HG02852 (cell line): ENCODE results near the gene RNF103.
A peak's percentile ranks its signal among the peaks of the same experiment; 100 is the strongest.
"Not testable (repeated sequence)": the region's sequence is repeated elsewhere in the genome, so short reads cannot be mapped to it uniquely, and the experiment has no call there.

Source experiments
- ATAC-seq: cut with Tn5 transposase; IDR thresholded peaks from one replicate; pipeline ENCODE4 v1.9.1; 2021; ENCODE audit warnings: mild to moderate bottlenecking, moderate library complexity; ENCODE audit not compliant: unreplicated experiment

The RNF103 gene, protein sequence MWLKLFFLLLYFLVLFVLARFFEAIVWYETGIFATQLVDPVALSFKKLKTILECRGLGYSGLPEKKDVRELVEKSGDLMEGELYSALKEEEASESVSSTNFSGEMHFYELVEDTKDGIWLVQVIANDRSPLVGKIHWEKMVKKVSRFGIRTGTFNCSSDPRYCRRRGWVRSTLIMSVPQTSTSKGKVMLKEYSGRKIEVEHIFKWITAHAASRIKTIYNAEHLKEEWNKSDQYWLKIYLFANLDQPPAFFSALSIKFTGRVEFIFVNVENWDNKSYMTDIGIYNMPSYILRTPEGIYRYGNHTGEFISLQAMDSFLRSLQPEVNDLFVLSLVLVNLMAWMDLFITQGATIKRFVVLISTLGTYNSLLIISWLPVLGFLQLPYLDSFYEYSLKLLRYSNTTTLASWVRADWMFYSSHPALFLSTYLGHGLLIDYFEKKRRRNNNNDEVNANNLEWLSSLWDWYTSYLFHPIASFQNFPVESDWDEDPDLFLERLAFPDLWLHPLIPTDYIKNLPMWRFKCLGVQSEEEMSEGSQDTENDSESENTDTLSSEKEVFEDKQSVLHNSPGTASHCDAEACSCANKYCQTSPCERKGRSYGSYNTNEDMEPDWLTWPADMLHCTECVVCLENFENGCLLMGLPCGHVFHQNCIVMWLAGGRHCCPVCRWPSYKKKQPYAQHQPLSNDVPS

DNA sequence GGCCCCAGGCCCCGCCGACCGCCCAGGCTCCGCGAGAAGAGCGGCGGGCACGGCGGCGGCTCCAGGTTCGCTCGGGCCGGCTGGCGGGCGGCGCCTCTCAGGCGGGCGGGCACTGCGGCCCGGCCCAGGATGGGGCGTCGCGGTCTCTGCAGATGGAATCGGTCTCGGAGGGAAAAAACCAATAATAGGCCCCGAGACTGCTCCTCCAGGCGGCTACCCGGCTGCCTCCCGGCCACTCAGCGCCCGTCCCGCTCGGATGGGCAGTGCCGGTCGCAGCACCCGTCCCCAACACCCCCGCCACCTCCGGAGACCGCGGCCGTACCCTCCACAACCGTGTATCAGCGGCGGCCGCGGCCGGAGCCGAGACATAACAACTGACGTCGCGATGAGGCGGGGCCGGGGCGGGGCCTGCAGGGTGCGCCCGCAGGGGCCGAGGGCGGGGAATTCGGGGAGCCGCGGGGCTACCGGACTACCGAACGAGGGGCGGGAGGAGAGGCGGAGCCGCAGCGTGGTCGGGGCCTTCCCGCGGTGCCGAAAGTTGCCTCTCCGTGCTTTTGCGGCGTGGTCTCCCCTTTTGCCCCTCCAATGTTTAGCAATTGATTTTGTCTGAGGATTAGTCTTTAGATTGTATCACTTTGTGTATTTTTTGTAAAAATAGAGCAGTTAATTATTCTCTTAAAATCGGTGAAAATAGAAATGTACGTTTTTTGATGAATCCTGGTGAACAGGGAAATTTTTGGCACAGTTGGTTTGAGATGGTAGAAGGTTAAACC is at the start of gene RNF103:
RNF103 (minus strand) TSS at position 372 of the 773 bp plus-strand sequence. CDS start 979 bp downstream, outside the sequence.
- ATAC-seq = peak; percentile 81

DNA sequence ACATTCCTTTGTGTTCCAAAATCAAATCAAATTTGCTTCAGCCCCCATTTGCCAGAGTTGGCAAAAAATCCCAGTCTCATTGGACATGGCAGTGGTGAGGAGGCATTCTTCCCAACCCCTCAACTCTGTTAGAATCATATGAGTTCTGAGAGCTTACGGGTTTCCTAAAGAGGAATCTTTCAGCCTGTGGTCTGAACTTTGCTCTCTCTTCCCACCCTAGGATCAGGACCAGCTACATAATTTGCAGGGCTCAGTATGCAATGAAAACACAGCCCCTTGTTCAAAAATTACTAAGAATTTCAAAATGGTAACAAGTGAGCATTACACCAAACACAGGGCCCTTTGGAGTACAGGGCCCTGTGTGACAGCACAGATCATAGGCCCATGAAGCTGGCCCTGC is 49.3 kb upstream of the RNF103 start:
- ATAC-seq = no peak

DNA sequence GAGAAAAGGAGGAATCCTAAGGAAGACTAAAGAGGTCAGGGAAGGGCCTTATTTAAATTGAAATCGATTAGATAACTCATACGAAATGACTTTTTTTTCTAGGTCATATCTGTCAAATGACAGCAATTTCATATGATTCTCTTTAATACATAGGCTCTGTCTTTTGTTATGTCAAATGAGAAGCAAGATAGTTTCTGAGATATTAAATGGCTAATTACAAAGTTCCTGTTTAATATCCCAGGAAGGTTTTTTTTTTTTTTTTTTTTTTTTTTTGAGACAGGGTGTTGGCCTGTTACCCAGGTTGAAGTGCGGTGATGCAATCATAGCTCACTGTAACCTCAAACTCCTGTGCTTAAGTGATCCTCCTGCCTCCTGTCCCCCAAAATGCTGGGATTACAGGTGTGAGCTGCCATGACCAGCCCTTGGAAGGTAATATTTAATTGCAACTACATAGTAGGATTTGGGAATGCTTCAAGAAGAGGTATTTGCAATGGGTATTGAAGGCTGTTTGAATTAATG is 48.4 kb upstream of the RNF103 start:
- ATAC-seq = no peak

DNA sequence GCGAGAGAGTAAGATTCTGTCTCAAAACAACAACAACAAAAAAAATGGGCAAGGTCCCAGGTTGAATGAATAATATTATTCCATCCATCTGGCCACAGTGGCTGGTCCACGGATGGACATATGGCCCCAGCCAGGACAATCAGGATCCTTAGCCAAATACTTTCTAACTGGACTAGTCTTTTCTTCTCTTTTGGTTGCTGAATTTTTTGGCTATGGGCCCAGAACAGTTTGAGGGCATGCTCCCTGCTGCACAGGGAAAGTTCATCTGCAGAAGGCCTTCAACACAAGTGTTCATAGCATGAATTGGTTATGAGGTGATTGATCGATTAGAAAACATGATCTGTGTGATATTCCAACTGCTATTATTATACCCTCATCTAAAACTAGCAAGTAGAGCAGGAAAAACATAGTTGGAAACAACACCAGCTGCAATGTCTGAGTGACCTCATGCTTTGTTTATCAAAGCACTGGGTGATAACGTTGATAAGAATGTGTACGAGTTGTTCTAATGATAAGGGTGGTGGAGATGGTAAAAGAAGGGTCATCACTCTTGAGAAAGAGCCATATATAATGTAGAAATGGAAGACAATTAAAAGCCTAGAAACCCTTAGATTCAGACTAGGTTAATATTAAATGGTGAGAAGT is 47.8 kb upstream of the RNF103 start:
- ATAC-seq = no peak

DNA sequence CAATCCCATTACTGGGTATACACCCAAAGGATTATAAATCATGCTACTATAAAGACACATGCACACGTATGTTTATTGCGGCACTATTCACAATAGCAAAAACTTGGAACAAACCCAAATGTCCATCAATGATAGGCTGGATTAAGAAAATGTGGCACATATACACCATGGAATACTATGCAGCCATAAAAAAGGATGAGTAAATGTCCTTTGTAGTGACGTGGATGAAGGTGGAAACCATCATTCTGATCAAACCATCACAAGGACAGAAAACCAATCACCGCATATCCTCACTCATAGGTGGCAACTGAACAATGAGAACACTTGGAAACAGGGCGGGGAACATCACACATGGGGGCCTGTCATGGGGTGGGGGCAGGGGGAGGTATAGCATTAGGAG is 45.7 kb upstream of the RNF103 start:
- not testable (repeated sequence) for ATAC-seq

DNA sequence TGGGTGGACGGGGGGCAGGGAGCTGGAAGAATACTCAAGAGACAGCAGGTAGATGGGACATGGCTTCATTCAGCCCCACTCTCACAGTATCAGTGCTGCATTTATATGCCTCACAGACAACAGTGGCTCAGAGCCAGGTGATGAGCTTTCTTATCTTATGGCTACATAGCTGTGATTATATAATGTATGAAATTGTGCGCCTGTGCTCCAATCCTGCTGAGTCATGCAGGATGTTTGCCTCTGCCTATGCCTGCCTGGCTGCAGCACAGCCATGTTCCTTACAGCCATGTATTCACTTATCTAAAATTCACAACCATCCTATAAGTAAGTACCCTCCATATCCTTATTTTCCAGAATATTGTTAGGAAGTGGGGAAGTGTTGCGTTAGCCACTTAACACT is 37.7 kb upstream of the RNF103 start:
- no peak for ATAC-seq

DNA sequence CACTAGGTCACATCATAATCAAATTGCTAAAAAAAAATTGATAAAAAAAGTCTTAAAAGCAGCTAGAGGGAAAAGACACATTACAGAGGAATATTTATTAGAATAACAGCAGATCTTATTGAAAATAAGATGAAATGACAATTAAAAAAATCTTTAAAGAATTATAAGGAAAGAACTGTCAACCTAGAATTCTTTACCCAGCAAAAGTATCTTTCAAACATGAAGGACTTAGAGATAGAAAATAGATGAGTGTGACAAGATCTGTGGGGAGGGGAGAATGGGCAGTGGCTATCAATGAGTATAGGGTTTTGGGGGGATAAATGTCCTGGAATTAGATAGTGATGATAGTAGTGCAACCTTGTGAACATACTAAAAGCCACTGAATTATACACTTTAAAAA is 26.5 kb upstream of the RNF103 start:
- ATAC-seq = no peak

DNA sequence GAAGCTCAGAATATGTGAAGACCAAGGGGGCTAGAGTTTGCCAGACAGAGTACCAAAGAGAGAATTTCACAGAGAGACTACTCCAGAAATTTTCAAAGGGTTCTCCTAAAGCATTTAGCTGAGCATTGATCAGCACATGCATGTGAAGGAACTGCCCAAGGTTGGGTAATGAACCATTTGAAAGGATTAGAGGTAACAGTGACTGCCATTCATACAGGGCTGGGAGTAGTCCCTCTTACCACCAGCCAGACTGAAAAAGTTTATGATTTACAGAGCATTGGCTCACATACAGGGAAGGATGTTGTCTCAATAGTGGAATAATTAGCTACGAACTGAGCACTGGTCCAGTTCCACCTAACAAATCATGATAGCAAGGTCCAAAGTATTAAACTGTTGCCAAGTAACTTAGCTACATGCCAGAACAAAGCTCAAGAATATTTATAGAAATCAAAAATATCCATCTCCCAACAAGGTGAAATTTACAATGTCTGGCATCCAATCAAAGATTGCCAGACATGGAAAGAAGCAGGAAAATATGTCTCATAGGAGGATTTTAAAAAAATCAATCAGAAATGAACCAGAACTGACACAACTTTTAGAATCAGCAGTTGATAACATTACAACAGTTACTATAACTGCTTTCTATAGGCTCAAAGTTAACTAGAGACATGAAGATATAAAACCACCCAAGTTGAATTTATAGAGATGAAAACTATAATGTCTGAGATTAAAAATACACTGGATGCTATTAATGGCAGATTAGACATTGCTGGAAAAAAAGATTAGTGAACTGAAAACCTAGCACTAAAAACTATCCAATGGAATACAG is 25.7 kb upstream of the RNF103 start:
- ATAC-seq = no peak

DNA sequence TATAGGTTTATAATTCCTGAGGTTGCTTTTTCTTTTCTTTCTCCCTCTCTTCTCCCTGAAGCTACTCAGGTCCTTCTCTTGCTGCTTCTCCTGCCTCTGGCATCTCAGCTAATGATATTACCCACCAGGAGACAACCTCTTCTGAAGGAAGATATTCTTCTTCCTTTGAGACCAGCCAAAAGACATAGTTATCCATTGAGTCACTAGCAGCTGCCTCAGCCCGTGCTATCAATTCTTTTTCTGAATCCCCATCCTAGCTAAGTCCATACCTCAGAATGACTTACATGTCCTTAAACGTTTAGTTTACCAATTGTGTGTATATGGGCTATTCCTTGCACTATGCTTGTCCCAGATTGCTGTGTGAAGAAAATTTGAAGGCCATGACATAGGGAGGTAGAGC is 25.0 kb upstream of the RNF103 start:
- ATAC-seq = no peak

DNA sequence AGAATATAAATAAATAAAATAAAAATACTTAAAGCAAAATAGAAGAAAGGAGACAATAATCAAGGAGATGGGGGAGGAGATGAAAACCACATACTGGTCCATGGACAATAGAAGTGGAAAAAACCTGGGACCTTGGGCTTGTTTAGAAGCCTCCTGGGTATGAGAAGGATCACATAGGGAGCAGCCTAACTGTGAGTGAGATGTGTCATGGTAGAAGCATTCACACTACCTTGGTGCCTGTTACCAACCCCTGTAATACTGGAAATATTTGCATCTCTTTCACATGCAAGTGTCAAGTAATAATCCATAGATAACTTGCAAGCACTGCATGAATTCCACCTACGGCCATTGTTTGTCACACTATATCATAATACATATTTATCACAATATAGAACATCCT is 23.2 kb upstream of the RNF103 start:
- ATAC-seq = no peak

DNA sequence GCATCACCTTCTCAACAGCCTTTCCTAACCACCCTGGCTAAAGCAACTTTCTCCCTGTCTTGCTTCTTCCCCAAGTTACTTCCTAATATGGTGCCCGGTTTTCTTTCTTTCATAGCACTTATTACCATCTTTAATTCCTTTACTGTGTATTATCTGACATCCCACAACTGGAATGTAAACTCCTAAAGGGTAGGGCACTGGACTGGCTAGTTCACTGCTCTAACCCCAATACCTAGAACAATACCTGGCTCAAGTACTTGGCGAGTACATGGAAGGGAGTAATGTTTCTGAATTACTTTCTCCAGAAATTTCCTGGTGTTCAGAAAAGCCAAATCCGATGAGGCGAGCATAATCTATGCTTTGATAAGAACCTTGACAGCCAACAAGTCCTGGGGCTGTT is 22.7 kb upstream of the RNF103 start:
- ATAC-seq = no peak

DNA sequence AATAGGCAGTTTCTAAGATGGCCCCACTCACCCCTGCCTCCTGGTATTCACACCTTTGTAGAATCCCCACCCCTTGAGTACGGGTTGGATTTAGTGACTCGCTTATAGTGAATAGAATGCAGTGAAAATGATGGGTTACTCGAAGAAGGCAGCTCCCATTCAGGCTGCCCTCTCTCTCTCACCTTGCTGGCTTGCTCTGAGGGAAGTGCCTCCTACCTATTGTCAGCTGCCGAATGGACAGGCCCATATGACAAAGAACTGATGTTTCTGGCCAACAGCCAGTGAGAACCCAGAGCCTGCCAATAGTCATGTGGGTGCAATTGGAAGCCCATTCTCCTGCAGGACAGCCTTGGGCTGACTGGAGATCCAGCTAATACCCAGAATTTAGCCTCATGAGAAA is 22.1 kb upstream of the RNF103 start:
- no peak for ATAC-seq

DNA sequence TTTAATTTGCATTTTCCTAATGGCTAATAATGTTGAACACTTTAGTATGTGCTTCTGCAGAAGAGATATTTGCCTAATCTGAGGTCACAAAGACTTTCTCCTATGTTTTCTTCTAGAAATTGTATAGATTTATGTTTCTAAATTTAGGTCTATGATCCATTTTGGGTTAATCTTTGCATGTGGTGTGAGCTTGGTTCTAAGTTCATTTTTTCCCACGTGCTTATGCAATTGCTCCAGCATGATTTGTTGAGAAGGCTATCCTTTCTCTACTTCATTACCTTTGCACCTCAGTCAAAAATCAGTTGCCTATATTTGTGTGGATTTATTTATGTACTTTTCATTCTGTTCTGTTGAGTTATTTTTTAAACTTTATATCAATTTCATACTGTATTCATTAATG is 15.0 kb upstream of the RNF103 start:
- no peak for ATAC-seq

DNA sequence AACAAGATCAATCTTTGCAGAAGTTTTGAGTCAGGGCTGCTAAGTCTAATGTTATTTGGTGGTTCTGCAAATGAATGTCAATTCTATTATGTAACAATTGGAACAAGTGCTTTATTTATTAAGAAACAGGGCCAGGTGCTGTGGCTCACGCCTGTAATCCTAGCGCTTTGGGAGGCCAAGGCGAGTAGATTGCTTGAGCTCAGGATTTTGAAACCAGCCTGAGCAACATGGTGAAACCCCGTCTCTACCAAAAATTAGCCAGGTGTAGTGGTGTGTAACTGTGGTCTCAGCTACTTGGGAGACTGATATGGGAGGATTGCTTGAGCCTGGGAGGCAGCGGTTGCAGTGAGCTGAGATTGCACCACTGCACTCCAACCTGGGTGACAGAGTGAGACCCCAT is 13.2 kb upstream of the RNF103 start:
- no peak for ATAC-seq

DNA sequence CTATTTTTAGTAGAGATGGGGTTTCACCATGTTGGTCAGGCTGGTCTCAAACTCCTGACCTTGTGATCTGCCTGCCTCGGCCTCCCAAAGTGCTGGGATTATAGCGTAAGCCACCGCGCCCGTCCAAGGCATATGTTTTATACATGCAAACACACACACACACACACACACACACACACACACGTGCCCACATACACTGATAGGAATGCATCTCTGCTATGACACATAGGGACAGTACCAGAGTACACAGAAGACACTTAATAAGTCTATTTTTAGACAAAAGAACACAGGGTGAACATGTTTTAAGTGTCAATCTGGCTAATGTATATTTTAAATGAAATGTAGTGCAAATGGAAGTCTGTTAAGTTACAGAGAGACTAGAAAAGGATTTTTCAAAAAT is 10.7 kb upstream of the RNF103 start:
- ATAC-seq = no peak

DNA sequence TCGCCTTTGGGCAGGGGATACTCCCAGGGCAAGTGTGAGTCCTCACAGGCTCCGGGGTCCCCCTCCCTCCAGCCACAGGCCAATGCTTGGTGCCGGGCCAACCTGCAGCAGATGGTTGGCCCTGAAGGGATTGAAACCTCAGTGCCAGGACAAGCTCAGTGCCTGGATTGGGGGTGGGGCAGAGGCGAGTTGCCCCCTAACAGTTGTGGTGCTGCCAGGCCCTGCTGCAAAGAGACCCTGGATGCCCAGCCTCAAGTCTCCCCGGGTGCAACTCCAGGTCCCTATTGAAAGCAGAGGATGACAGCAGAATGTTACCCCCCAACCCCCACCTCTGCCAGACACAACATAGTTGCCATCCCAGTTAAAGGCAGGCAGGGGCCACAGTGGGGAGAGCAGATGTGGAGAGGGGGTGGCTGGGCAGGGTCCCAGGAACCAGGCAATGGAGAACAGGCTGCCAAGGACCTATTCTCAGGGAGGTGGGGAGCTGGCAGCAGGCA is 9.5 kb upstream of the RNF103 start:
- ATAC-seq = no peak

DNA sequence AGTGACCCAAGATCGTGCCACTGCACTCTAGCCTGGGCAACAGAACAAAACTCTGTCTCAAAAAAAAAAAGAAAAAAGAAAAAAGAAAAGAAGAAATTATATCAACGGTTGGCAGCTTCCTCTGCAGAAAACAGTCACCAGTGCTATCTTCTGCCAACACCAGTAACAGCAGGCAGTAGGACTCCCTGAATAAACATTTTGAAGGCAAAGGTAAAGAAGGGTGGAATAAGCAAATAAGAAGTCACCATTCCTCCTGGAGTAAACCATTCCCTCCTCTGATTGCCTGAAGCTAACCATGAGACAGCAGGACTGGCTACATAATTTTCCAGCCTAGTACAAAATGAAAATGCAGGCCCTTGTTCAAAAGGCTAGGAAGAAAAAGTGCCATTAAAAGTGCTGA is 9.0 kb upstream of the RNF103 start:
- ATAC-seq = no peak

DNA sequence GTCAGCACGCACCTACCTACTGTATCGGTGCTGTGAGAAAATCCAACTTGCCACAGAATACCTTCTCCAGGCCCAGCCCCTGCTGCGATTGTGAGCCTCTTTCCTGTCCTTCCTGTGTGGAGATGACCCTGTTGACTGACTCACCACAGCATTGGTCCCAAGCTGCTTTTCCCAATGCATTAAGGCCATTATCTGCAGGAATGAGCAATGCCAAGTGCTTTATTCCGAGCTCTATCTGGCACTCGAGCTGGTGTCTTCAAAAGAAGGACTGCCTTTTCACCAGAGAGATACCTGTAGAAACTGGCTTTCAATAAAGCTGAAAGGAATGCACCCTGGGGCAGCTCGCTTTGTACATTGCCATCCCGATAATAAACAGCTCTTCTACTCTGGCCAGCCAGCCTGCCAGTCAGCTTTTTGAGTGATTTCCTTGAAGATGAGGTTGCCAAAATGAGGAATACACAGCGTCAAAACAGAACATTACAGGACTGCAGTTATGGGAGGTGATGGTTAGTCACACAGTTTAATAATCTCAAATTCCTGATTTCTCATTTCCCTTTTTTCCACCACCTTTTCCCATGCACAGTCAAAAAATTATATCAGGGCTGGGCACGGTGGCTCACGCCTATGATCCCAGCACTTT is 8.3 kb upstream of the RNF103 start:
- ATAC-seq = no peak

DNA sequence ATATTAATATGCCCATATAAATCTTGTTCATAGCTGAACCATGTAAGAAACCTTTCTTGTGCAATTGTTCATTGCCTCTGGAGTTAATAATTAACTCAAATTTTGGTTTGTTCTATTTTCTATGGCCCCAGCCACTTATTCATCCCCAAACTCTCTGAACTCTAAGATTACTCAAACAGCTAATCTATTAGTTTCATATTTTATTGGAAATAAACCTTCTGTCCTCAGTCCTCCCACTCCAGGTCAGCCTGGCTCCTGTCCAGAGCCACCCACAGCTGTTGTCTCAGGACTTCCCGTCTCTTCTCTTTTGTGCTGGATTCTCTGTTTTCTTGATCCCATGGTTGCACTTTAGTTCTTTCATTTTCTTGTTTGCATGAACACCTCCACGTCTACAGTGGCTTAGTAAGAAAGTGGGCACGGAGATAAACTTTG is 4.4 kb upstream of the RNF103 start:
- no peak for ATAC-seq
